Stimulated activated CD8-positive, alpha-beta memory T cell treated with anti-CD3 and anti-CD28 coated beads, Interleukin-15, amount 100 ng/mL, for 48 hours (primary cell): ENCODE data around the gene LZTFL1.

Experiments
- DNase-seq, 2 donors: peaks; one replicate each; pipeline ENCODE4 v3.0.0-alpha.2; 2020; ENCODE audit warnings: low read depth in 2 of 2

The LZTFL1 gene

DNA sequence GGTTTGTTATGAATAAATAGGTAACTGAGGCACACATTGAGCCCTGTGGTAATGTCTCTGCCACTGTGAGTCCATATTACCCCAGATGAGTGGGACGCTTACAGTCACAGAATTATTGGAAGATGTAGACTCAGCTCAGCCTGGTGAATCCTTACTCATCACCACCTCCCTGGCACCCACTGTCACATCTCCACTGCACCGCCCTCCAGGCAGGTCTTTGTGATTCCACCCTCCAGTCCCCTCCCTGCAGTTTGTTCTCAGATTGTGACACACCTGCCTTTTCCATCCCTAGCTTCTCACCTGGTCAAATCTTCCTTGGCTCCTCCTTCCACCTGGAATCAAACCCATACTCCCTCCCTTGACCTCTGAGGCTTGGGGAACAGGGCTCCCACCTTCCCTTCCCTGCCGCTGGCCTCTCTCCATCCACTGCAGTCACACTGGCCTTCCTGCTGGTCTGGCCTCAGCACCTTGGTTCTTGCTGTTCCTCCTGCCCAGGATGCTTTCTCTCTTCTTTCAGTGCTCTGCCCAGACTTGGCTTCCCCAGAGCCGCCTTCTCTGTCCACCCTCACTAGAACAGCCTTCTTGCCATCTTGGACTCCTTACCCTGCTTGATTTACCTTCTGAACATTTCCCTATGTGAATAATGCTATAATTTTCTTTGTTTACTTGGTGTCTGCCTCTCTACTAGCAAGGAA, 55.0 kb downstream of the LZTFL1 start:
- DNase-seq = no peak

DNA sequence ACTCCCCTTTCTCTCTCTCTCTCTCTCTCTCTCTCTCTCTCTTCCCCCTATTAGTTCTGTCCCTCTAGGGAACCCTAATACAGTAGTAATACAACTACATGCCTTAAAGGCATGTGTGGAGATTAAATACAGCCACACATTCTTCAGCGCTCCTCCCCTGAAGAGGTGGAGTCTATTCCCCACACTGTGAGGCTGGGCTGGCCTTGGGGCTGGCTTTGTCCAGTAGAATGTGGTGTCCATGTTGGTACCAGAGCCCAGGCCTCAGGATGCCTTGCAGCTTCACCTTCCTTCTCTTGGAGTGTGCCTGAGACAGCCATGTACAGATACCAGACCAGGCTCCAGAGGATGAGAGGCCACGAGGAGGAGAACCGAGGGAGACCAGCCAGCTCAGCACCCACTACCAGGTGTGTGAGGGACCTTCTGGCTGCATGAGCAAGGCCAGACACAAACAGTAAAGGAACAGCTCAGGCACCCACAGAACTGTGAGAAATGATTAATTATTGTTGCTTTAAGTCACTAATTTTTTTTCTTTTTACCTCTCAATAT, 56.2 kb downstream of the LZTFL1 start:
- DNase-seq = no peak

DNA sequence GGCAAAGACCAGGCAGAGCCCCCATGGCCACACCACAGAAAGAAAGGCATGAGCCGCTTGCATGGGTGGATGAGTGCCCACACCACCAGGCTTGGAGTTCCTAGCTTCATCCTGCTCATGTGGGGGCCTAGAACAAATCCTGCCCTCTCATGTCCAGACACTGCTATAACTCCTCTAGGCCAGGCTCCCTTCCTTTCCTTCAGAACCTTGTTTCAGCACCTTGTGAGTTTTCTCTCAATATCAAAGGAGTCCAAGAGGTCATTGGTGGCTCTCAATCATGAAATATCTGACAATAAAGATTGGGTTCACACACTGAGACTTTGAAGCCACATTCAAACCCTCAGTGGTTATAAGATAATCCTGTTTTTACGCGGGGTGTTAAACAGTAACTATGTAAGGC, 58.3 kb downstream of the LZTFL1 start:
- DNase-seq = no peak

GRCh38 chr3:45782381-45782780, 59.5 kb downstream of the LZTFL1 start:
- no peak for DNase-seq

DNA sequence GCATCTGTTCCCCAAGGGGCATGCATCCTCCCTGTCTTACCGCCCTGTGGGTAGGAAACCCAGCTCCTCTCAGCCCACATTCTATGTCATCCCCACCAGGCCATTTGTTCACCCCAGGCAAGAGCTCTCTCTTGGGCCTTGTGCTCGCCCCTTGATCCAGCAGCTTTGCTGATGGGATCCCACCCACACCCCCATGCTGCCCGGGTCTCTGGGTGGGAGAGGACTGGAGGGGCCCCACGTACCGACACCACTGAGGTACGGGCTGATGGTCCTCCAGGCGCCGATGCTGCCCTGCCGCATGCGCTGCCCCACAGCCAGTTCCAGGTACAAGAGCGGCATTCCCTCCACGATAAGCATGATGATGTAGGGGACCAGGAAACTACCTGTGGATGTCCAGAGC, 60.1 kb downstream of the LZTFL1 start:
- no peak for DNase-seq

GRCh38 chr3:45781271-45781670, 60.6 kb downstream of the LZTFL1 start:
- no peak for DNase-seq

- DNase-seq = no peak
Measured at GRCh38 chr3:45779746-45780735, 61.9 kb downstream of the LZTFL1 start.

DNA sequence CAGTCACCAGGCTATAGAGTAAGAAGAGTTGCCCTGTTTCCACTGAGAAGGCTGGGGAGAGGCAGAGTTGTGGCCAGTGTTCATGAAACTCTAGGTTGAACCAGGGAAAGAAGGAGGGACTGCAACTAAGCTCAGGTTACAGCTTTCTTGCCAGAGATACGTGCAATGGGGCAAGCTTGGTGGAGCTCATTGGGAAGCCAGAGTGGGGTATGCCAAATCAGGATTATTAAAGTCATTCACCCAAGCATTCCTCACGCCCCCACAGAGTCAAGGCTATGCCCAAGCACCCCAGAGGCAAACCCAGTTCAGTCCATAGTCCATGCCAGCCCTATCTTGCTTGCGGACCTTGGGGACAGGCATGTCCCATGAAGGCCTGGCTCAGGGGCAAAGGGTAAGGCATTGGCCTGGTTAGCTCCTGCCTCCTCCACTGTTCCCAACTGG, 63.1 kb downstream of the LZTFL1 start:
- DNase-seq = no peak

DNA sequence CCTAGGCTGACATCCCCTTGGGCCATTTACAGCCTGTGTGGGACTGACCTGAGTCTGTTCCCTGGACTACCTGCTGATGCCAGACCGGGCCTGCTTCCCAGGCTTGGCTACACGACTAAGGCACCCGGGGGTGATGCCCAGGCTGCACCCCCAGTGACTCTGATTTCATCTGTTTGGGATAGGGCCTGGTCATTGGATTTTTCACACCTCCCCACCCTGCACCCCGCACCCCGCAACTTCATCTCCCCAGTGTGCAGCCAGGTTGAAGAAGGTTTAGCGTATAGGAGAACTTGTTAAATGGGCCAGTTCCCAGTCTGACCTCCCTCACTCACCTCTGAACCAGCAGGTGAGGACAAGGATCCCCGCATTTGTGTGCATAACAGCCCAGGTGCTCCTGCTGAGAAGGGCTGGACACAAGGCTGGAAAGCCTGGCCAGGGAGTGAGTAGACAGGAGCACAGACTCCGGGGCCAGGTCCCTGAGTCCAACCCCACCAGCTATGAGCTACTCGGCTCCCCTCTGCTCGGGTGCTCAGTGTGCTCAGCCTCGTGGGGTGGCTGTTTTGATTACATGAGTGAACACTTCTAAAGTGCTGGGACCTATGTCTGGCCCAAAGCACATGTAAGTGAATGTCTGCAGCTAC, 64.1 kb downstream of the LZTFL1 start:
- no peak for DNase-seq

DNA sequence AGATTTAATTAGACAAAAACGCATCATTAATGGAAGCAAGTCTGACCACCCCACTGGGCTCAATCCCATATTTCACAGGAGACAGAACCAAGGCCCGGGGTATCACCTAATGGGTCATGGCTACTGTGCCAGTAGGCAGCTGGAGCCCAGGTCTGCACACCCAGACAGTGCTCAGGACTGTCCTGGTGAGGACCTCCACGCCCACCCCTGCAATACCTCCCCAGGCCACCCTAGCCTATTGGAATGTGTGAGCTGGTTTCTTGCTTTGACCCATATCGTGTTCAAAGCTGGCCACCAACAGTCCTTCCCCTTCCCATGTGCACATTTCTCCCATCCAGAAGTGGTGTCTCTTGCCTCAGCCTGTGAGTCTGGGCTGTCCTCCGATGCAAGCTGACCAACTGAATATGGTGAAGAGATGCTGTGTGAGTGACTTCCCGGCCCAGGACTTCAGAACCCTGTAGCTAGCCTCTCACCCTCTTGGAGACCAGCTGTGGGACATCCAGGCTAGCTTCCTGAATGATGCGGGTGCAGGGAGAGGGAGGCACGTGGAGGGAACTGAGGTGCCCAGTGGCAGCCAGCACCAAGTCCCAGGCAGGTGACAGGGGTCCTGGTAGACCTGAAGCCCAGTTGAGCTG, 64.7 kb downstream of the LZTFL1 start:
- DNase-seq = no peak

DNA sequence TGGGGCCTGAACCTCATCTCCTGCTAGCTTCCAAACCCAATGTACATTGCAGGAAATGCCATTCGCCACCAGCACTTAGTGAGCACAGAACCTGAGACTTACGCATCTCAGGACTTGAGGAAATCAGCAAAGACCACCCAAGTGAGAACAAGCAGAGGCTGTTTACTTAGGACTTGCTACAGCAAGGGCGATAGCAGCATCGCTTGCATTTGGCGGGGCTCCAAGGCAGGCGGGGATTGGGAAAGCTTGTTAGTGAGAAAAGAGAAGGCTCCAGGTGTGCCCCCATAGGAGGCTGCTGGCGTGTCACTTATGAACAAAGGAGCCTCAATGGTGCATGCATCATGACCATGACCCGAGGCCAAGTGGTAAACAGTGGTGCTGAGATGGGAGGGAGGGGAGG, 65.3 kb downstream of the LZTFL1 start:
- no peak for DNase-seq

DNA sequence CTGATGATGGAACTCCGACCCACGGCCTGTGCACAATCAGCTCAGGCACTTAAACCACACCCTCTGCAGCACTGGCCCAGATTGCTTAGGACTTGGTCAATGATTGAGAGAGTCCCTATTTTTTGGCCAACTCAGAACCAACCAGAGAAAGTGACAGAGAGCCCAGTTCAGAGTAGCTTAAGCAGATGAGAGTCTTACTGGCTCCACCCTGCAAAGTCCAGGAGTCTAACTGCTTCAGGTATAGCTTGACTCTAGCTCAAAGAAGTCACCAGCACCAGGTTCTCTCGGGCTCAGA, 65.7 kb downstream of the LZTFL1 start:
- DNase-seq = no peak

GRCh38 chr3:45775571-45776300, 66.2 kb downstream of the LZTFL1 start:
- DNase-seq = no peak

DNA sequence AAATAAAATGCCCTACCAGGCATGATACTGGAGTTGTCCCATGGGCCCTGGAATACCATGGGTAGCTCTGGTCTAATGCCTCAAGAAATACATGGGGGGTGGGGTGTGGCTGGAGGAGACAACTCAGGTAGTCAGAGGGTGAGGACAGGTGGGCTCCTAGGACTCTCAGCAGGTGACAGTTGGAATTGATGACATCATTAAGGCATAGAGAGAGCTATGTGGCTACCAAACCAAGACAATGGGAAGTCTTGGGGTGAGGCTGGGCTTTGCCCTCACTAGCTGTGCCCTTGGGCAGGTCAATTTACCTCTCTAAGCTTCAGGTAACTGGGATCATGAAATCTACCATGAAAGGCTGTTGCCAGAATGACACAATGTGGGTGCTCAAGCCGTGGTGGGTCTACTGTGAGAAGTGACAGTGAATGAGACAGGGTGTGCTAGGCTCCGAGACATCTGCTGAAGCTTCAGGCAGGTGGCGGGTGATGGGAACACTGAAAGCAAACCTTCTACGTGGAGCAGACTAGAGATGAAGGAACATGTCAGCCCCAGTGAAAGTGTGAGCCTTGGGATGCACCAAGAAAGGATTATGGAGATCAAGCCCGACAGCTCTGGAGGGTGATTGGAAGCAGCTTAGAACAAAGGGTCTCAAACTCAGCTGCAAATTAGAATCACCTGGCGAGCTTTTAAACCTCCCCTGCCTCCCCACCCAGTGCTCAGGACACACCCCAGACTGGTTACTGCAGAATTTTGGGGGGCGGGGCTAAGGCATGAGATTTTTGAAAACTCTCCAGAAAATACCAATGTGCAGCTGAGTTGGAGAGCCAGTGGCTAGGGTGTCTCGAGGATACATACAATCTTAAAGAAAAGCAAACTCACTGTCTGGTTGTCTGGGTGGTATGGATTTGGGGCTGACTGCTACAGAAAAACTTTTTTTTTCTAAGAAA, 67.1 kb downstream of the LZTFL1 start:
- DNase-seq = no peak

- DNase-seq = no peak
Measured at GRCh38 chr3:45773714-45774449, 68.0 kb downstream of the LZTFL1 start.
